HG03060 (cell line): ENCODE data around the gene STARD13.

Experiments used
- ATAC-seq: cut with Tn5 transposase; IDR thresholded peaks from one replicate; pipeline ENCODE4 v1.9.1; 2021; ENCODE audit warnings: low read depth, moderate number of reproducible peaks; ENCODE audit not compliant: unreplicated experiment

Gene STARD13

DNA sequence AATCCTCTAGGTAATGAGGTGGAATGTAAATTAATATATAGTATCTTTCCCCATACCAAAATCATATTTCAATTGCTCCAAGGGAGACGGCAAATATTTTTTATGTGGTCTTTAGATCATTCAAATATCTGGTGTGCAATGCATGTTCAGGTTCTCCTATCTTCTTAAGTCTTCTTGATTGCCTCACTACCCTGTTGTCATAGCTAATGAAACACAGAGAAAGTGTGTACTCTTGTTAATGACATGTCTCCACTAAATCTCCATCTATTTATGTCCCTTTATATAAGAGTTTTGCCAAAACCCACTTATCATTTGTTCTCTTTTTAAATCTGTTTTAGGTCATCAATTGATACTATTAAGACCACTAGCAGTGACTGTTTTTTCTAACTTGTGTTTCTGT lies 6.6 kb downstream of the STARD13 start:
- no peak for ATAC-seq

DNA sequence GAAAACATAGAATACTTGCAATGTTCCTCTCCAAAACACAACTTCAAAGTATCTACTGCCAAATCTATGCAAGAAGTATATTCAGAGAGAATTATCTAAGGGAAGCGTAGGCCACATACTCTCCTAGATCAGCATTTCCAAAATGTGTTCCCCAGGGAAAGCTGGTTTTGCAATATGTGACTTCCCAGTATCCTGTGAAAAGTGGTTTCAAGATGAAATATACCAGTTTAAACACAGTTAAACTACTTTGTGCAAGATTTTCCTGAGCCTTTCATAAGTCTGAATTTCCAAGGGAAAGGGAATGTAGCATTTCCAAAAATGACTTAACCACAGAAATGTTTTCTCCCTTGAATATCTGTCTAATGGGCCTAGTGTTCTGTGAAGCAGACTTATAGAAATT lies 7.6 kb downstream of the STARD13 start:
- ATAC-seq: no peak

DNA sequence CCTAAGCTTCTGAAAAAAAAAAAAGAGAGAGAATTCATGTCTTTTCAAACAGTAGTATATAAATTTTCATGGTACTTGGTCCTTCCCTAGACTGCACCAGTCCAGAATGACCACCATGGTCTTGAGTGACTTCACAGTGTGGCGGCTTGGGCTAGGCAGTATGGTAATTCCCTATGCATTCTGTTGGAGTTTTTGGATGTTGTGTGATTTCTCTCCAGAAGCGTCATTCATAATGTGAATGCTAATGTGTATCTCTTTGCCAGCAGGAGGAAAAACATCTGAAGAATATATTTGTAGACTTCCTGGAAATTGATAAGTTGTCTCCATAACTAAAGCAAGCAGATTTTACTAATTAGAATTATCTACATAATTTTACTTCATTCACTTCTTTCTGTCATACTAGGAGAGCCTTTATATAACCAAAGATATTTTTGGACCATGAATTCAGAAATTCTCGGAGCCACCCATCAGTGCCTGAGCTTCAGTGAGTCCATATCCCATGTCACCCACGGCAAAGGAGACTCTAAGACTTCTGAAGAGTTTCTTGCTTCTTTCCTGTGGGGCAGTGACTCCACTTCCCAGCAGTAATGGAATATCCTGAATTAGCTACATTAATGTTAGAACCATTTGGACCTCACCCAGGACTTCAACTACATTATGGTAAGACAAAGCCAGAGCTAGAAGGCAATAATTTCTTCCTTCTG lies 8.4 kb downstream of the STARD13 start:
- no peak for ATAC-seq

DNA sequence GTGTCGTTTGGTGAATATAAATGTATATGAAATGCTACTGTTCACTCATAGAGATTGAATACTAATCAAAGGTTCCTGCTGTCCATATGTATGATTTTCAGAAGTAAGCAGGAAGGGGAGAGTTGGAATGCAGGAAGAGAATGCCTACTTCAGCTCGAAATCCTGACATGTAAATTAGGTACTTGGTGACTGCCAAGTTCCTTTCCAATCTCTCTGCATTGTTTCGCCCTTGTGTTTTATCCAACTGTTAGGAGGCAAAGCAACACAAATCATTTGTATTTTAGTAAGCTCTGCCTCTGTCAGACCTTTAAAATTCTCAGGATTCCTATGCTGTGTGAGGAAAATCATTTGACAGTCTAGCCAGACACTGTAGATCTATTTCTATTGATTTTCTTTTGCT lies 9.0 kb downstream of the STARD13 start:
- no peak for ATAC-seq

DNA sequence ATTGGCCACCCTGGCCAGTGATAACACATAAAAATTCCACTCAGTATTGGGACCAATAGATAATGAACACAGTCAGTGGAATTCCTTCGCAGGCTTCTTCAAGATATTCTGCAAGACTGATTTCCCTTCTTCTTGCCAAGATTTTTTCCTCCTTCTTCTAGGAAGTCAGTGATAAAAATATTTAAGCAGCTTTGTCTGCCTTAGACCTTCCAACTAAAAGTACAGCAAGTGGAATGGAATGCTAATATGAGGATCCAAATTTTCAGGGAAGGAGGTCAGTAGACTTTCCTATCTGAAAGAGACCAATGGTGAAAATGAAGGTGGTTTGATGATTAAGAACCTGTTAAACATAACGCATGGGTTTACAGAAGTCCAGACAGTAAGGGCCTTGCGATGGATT lies 9.6 kb downstream of the STARD13 start:
- ATAC-seq: no peak

DNA sequence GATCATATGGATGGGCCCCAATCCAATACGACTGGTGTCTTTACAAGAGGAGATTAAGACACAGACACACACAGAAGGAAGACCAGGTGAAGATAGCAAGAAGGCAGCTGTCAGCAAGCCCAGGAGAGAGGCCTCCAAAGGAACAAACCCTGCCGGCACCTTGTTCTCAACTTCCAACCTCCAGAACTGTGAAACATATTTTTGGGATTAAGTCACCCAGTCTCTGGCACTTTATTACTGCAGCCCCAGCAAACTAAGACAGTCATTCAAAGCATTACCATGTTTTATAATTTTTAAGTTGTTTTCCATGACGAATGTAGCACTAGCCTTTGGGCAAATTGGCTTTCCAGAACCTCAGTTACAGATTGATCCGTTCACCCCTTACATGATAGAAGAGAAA lies 11.3 kb downstream of the STARD13 start:
- no peak for ATAC-seq

DNA sequence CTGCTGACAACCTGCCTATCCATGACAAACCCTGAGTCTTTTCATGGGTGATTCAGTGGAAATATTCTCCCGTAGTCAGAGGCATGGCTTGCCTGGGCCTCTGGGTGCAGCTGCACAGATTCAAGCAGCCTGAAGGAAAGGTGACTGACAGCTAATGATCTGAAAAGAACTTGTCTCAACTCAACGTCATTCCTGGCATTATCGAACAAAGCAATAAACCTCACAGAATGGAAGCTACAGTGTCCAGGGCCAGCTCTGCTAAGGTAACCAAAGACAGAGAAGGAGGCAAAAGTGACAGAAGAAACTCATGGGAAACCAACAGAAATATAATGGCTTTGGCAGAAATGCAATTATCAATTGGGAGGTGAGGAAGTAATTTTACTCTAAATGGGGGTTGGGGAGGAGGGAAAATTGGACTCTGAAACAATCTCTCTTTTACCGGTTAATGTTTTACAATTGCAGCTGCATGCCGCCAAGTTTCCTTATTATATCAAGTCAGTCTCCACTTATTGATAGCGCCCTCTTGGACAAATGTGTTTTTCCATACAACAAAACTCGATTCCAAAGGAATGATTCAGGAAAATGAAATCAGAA lies 12.9 kb downstream of the STARD13 start:
- ATAC-seq: no peak

DNA sequence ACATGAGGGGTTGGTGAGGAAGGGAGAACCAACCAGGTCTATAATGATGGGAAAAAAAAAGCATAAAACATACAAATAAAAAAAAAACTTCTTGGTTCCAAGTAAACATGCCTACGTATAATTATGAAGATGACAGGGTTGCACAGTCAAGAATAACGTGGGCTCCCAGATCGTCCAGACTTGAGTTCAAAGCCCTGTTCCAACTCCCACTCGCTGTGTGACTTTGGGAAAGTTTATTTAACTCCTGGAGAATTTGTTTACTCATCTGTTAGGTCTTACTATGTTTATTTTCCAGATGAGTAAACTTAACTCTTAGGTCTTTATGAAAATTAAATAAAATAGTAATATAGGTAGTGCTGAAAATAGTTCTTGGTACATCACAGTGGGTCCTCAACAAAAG lies 13.8 kb downstream of the STARD13 start:
- no peak for ATAC-seq

DNA sequence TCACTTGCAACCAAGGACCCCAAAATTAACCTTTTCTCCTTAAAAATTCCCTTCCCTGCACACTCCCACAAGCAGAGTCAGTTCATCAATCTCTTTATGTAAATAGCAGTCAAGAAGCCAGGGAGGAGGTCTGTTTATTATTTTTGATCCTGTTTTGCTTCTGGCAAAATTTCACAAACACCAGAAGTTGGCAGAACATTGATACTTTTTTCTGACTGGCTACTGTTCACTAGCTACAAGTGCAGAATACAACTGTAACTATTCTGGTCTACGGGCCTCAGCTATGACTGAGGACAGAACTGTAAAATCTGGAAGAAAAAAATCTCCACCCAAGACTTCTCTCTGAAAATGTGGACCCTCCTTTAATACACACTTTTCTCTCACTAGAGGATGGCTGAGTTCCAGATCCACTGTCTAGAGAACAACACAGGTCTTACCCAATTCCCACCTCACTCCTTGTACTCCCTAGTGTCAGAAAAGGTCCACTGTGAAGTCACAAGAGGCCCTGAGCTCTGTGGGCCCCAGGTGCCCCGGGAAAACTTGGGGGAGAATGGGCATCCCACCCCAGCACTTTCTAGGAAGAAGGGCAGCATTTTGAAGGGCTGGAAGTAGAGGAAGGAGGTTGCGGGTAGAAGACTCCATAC lies 14.5 kb downstream of the STARD13 start:
- ATAC-seq: no peak

DNA sequence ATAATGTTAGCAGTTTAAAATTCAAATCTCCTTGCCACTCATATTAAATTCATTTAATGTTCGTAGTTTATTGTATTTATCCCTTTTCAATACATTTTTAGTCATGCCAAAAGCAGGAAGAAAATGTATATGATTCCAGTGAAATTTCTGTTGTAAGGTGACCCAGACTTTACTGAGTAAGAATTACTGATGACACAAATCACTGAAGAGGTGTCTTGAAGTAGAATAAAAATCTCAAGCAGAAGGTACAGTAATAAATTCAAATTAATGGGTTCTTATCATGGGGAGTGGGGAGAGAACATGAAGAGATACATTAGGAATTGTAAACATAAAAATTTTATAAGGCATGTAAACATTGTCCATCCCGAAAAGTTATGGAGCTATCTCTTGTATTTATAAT lies 19.9 kb downstream of the STARD13 start:
- no peak for ATAC-seq

DNA sequence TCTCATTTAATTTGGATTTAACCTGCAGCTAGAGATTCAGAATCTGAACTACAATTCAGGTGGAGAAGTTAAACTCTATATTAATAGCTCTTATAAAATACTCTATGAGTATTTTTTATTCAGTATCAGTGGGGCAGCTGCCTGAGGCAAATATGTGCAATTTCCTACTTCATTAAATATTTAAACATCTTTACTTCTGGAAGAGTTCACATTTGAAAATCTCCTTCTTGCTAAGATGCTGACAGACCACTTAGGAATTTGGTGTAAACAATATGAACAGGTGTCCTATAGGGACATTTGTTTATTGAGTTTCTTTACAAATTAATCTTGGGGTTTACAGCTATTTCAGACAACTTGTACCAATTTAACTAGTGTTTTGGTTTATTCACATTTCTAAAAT lies 20.4 kb downstream of the STARD13 start:
- ATAC-seq: no peak

DNA sequence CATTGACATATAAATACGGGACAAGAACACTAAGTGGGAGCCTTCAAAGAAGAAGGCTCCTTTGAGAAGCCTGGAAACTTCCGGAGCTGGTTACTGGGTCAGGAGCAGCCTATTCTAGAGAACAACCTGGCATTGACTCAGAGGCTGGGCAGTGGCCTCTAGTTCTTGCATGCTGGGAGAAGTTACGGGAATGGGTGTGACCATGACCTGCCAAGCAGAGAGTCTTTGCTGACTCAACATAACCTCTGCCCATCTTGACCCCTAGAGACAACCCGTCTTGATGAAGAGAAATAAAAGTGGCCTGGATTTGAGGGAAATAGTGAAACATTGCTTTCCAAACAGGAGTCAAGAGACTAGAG lies 21.0 kb downstream of the STARD13 start:
- ATAC-seq: no peak

DNA sequence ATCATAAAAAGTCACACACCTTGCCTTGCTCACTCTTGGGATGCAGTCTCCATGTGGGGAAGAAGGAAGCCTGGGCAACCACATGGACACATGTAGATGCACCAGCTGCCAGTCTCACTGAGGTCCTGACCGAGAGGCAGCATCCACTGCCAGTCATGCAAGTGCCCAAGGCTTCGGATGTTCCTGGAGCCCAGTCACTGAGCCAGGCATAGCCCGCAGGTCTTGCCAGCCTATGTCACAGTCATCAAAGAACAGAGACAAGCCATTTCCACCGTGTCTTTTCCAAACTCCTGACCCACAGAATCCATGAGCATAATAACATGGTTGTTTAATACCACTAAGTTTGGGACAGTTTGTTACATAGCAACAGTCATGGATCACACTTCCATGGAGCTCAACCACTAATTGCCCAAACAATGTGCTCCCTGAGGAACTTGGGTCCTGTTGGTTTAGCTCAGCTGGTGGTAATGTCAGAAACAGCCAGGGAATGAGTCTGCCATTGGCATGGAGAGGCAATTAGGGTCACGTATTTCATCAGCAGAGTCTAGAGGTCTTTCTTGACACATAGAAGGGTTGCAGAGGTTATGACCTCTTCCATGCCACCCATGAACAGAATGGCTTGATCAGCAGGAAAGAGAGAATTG lies 21.5 kb downstream of the STARD13 start:
- no peak for ATAC-seq

DNA sequence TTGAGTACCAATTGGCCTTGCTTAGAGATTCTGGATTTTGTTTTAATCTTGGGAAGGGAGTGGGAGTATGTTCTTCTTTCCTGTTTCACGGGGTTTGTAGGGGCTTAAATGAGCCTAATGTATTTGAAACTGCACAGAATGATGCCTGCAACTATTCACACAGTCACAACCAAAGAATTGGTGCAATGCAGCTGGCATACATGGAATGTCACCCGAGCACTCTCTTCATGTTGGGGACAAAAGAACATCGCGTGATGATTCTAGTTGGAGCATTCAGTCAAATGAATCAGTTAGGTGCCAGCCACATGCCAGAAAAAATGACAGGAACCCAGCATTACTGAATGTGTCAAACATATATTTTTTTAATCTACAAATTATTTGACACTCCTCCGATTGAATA lies 22.1 kb downstream of the STARD13 start:
- ATAC-seq: no peak

DNA sequence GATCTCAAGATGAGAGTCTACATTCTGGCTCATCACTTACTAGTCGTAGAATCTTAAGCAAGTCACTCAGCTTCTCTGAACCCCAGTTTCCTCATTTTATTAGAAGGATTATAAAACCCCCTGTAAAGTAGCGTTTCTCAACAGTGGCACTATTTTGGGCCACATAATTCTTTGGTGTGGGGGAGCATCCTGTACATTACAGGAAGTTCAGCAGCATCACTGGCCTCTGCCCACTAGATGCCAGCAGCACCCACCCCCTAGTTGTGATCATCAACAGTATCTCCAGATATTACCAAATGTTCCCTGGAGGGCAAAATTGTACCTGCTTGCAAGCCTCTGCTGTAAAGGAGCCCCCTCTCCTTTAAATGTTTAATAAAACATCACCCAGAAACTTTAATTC lies 22.6 kb downstream of the STARD13 start:
- no peak for ATAC-seq

DNA sequence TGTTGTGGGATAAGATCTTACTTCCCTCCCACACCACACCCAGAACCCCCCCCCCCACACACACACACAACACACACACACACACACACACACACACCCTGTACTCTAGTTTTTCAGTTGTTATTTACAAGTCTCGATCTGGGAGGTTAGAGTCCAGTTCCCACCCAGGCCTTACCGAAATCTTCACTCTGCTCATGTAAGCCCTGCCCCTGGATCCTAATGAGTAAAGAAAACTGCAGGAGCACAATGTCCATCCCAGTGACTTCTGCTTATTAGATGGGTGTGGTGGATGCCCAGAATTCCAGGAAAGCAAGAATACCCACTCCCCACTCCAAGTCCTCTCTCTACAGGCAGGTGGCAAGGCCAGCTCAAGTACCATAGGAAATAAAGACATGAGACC lies 23.0 kb downstream of the STARD13 start:
- no peak for ATAC-seq

DNA sequence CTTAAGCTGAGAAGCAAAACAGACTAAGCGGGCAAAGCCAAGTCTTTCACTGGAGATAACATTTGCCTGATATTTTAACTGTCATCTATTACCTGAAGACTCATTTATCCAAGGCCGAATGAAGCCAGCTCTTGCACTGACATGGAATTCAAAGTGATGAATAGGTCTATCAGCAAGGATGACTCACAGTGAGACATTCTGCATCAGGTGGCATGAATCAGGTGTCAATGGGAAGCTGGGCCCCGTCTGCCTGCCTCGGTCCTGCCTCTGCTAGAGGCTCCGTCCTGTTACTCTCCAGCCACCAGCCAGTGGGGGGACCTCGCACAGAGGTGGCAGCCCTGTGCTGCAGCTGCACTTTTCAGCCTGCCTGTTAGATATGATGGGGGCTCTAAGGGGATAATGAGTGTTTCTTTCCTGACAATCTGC lies 23.5 kb downstream of the STARD13 start:
- no peak for ATAC-seq

DNA sequence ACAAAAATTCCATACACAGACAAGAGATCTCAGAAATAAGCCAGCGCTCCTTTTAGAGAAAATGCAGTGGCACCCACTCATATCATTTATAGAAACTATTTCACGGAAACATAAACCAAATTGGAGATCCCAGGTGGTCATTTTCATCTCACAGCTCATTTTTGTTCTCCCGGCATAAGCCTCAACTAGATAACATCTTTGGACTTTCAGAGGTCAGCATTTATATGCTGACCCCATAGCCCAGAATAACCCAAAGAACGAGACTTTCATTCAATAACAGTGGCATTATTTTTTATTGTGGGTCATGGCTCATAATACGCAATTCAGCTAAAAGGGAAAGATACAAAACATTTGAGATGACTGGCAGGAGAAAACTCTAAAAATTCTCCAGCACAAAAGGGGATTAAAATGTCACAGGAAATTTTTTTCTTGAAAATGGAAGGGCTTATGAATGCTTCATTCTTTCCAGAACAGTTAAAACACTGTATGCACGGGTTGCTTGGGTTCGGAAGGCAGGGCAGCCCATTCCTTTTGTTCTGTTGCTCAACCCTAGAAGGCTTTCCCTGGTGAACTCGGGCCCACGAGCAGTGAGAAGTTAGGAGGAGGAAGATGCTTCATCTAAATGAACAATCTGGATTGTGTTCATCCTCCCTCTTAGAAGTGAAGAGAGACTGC lies 24.0 kb downstream of the STARD13 start:
- ATAC-seq: no peak

DNA sequence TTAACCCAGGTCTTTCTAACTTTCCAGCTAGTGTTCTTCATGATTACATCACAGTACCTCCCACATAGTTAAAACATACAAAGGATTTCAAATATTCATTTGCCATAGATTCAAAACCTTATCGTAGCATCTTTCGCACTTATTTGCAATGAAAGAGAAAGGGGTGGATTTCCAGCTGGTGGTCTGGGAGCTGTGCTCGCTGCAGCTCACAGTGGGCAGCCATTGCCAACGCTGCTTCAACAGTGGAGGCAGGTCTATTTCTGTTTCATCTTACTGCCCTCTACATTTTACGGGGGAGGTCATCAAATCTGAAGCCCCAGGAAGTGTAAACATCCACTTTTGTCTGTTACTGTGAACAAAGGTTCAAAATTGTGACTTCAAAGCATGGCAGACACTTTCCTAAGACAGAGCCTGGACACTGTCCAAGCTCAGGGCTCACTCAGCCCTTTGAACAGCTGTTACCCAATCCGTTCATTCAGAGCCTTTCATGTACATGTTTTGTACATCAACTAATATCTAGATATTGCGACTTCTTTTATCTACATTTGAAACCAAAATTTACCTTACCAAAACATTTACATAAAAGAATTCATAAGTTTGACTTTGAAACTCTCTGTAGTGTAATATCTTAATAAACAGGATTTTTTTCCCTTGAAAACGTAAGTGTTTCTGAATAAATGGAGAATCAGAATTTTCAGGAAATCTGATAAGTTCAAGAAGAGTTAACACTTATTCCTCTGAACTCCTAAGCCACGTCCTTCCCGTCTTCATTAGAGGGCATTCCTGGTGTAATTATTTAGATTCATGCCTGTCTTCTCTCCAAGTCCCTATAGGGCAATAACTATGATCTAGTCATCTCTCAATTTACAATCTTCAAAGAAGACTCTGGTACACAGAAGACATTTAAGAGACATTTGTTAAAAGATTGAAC lies 25.1 kb downstream of the STARD13 start:
- no peak for ATAC-seq

DNA sequence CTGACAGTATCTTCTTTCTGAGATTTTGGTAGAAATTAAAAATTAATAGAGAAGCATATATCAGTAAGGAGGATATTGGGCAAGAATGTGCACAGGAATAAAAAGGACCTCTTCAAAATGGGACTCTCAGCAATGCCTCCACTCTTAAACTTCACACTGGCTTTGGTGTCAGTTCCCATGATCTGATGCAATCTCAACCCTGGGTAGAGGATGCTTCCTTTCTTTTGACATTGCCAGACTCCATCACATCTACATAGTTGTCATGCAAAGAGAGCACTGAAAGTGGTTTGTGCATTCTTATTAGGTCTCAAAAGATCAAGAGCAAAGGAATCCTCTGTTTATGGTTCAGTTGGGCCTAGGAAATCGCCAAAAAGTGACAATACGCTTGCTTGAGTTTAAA lies 26.3 kb downstream of the STARD13 start:
- no peak for ATAC-seq
